Activated CD4-positive, alpha-beta T cell treated with anti-CD3 and anti-CD28 coated beads, Interleukin-2, amount 10 ng/mL, durations not matched to agents 7 days and 5 days (primary cell): ENCODE results near the gene PTPRJ. TPM values are rescaled to one million over a fixed set of nuclear protein-coding genes. Genes with fewer than 3 reads are reported as not detected.

Experiments
- CTCF ChIA-PET: fragments of 350-600 bp; sonication (Branson Sonifier 250); formaldehyde crosslinking; loops from one replicate; lab custom pipeline; 2021; ENCODE audit warnings: antibody characterized with exemption; lab: Charles Lee
- POLR2A ChIA-PET: fragments of 350-600 bp; sonication (Branson Sonifier 250); formaldehyde crosslinking; loops from one replicate; lab custom pipeline; 2021; ENCODE audit warnings: antibody characterized with exemption; lab: Charles Lee
- DNase-seq: peaks from one replicate; pipeline ENCODE4 v3.0.0-alpha.2; 2020
- H3K27ac Mint-ChIP-seq: one replicate; pipeline ENCODE4 v1.8.0; 2021; ENCODE audit warnings: mild to moderate bottlenecking, moderate library complexity, mixed read lengths
- H3K27me3 Mint-ChIP-seq: one replicate; pipeline ENCODE4 v1.8.0; 2021; ENCODE audit warnings: mixed read lengths
- H3K36me3 Mint-ChIP-seq: one replicate; pipeline ENCODE4 v1.8.0; 2021; ENCODE audit warnings: low read depth, mixed read lengths
- H3K4me1 Mint-ChIP-seq: one replicate; pipeline ENCODE4 v1.8.0; 2021; ENCODE audit warnings: mixed read lengths
- H3K4me3 Mint-ChIP-seq: one replicate; pipeline ENCODE4 v1.8.0; 2021; ENCODE audit warnings: mild to moderate bottlenecking, moderate library complexity, mixed read lengths
- H3K9me3 Mint-ChIP-seq: one replicate; pipeline ENCODE4 v1.8.0; 2021; ENCODE audit warnings: mixed read lengths
- total RNA-seq, 2 experiments: library from RNA; stranded (reverse); gene quantifications; one replicate each; pipeline ENCODE4 v1.2.3, GENCODE V29; 2021

Gene PTPRJ
- total RNA-seq, 2 experiments from 2014 or later: 75.2 to 81.3 TPM

DNA sequence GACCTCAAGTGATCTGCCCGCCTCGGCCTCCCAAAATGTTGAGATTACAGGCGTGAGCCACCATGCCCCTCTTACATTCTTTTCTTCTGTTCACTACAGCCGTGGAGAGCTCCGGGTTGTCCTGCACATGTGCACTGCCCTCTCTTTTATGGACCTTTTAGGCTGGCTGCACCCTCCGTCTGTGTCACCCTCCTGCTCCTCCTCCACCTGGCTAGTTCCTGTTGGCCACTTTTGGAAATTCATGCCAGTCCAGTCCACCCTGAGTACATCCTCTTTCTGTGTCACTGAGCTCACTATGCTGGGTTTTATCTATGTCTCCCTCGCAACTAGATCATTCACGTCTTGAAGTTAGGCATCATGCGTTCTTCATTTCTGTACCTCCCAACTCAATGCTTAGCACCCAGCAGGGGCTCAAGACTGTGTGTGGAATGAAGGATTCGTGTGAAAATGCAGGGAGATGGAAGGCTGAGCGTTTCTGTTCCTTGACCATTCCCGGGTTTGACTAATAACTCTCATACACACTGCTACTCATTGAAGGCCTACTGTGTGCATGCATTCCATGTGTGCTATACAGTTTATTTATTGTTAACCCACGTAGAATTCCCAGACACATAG is 60.6 kb downstream of the PTPRJ start:
- H3K27me3 Mint-ChIP-seq: no peaks in the 10 kb centered on the region
- H3K4me1 Mint-ChIP-seq: peaks cover 80% of the 10 kb centered on the region
- H3K4me3 Mint-ChIP-seq: no peak overlapping the region
- ChIA-PET POLR2A (no interaction called here), CTCF (interaction anchor here (0.6 to 1.5 kb wide), 3 partner anchors 11 to 58 kb away, joined by 3 to 4 read pairs (median 3); no protein-coding TSS in a partner anchor)
- H3K27ac Mint-ChIP-seq: peak overlapping the region; percentile 25
- peaks cover 2% of the 10 kb centered on the region for H3K9me3 Mint-ChIP-seq
- peaks cover 58% of the 10 kb centered on the region for H3K36me3 Mint-ChIP-seq
- DNase-seq: no peak

DNA sequence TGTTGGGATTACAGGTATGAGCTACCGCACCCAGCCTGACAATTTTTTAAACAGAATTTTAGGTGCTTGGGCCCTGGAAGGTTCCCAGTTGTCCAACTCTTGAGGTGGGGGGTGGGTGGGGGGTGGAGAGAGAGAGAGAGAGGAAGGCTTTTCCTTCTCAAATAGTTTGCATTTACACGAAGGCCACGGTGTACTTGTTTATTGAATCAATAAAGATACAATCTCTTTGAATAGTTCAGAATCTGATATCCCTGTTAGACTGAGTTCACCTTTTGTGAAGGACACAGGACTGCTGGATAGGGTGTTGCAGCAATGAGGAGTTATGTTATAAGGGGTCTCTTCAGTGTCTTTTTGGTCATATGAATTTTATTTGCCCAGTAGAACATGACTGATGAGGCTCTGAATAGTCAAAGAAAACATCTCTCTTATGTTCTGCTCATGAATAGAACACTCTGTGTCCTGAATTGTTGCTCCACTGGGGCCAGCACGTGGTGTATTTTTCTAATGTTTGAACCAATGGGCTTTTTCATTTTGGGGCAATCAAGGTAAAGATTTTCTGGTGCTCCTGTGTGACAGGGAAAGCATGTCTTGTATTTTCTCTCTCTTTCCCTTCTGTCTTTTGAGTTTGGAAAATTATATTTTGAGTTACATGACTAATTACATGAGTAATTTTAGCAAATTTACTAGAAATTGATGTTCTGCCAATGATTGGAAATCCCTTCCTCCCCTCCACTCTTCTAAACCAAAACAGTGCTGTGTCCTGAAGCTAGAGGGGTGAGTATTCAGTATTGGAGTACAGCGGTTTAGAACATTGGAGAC is 61.7 kb downstream of the PTPRJ start:
- H3K9me3 Mint-ChIP-seq: peaks cover 2% of the 10 kb centered on the region
- H3K27me3 Mint-ChIP-seq: no peaks in the 10 kb centered on the region
- H3K4me3 Mint-ChIP-seq: no peak overlapping the region
- peaks cover 75% of the 10 kb centered on the region for H3K4me1 Mint-ChIP-seq
- H3K27ac Mint-ChIP-seq: peak overlapping the region; percentile 73
- CTCF ChIA-PET: interaction anchor here (1.2 to 2.7 kb wide), 5 partner anchors 9 to 17 kb away, joined by 3 to 11 read pairs (median 7); no protein-coding TSS in a partner anchor
- peaks cover 53% of the 10 kb centered on the region for H3K36me3 Mint-ChIP-seq
- POLR2A ChIA-PET: no interaction called here
- no peak for DNase-seq

DNA sequence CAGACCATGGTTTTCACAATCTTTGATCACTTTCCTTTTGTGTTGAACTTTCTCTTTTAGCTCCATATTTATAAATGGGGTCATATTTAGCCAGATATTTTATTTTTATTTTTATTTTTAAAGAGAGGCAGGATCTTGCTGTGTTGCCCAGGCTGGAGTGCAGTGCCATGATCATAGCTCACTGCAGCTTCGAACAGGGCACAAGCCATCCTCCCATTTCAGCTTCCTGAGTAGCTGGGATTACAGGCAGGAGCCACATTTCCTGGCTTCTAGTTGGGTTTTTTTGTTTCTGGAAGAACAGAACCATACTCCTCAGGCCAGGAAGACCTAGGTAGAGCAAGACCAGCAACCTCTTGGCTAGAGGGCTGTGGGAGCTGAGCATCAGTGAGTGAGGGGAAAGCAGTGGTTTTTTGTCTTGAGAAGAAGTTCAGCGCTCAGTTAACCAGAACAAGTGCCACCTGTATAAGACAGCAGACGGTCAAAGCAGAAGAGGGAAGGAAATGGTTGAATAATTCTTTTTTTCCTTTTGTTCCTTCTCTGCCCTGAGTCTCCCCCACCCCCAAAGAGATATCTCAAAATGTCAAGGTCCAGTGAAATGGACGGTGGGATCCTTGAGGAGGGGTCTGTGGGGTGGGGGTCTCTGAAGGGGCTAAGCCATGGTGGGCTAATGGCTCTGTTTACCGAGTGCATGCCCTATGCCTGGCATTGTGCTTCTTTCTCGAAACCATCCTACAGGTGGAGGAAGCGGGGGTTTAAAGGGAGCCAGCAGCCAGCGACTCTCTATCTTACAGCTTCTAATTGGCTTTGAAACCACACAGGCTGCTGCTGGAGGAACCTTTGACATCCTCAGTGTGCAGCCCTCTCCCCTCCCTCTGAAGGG is 63.0 kb downstream of the PTPRJ start:
- ChIA-PET POLR2A (interaction anchor here (0.6 kb wide), 1 partner anchor 178 kb away, joined by 3 read pairs; no protein-coding TSS in a partner anchor), CTCF (interaction anchor here (0.6 to 2.7 kb wide), 8 partner anchors 8 to 19 kb away, joined by 3 to 11 read pairs (median 4); no protein-coding TSS in a partner anchor)
- Mint-ChIP-seq H3K27ac (peak overlapping the region; percentile 79), H3K36me3 (peaks cover 48% of the 10 kb centered on the region), H3K4me1 (peaks cover 75% of the 10 kb centered on the region), H3K4me3 (peak overlapping the region; percentile 23), H3K9me3 (peaks cover 2% of the 10 kb centered on the region), H3K27me3 (no peaks in the 10 kb centered on the region)
- peak; percentile 59 for DNase-seq

DNA sequence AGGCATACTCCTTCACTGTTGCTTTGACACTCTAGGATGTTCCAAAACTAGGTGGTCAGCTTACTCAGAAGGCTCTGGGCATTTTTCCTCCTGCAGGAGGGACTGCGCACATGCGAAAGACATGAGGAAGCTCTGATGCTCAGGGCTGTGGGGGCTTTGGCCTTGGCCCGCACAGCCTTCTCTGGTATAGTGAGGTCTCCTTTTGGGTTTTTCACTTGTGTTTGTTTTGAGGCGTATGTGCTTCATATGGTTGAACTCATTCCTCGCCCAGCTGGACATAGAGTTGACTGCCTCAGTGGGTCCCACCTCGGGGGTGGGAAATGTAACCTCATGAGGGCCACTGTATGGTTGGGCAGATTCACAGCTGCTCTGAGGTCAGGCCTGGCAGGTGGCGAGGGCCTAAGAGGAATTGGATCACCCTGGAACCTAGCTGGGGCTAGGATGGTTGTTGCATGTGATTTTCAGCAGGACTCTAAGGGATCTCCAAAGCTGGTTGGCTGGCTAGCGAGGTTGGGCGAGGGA is 63.7 kb downstream of the PTPRJ start:
- H3K27me3 Mint-ChIP-seq: no peaks in the 10 kb centered on the region
- H3K4me1 Mint-ChIP-seq: peaks cover 79% of the 10 kb centered on the region
- H3K27ac Mint-ChIP-seq: peak overlapping the region; percentile 79
- ChIA-PET CTCF (interaction anchor here (0.5 to 2.7 kb wide), 8 partner anchors 11 to 78 kb away, joined by 3 to 11 read pairs (median 4); no protein-coding TSS in a partner anchor), POLR2A (interaction anchor here (0.6 kb wide), 1 partner anchor 179 kb away, joined by 3 read pairs; no protein-coding TSS in a partner anchor)
- H3K36me3 Mint-ChIP-seq: peaks cover 52% of the 10 kb centered on the region
- peak overlapping the region; percentile 23 for H3K4me3 Mint-ChIP-seq
- DNase-seq: no peak
- H3K9me3 Mint-ChIP-seq: peaks cover 2% of the 10 kb centered on the region

GRCh38 chr11:48044577-48044976 is 64.2 kb downstream of the PTPRJ start:
- Mint-ChIP-seq H3K27me3 (no peaks in the 10 kb centered on the region), H3K4me1 (peaks cover 79% of the 10 kb centered on the region)

GRCh38 chr11:48045536-48045935 is 65.2 kb downstream of the PTPRJ start:
- no peak for DNase-seq
- Mint-ChIP-seq H3K4me1 (peaks cover 81% of the 10 kb centered on the region), H3K36me3 (peaks cover 52% of the 10 kb centered on the region), H3K27me3 (no peaks in the 10 kb centered on the region), H3K9me3 (peaks cover 2% of the 10 kb centered on the region), H3K4me3 (no peak overlapping the region), H3K27ac (no peak overlapping the region)
- POLR2A ChIA-PET: no interaction called here
- CTCF ChIA-PET: interaction anchor here (0.6 to 2.5 kb wide), 3 partner anchors 9 to 229 kb away, joined by 3 to 7 read pairs (median 6); no protein-coding TSS in a partner anchor

More at GRCh38 chr11:48044577-48044976, 64.2 kb downstream of the PTPRJ start:
- H3K4me3 Mint-ChIP-seq: no peak overlapping the region
- peaks cover 51% of the 10 kb centered on the region for H3K36me3 Mint-ChIP-seq
- POLR2A ChIA-PET: no interaction called here
- H3K9me3 Mint-ChIP-seq: peaks cover 2% of the 10 kb centered on the region
- DNase-seq: no peak
- CTCF ChIA-PET: interaction anchor here (0.5 to 2.7 kb wide), 6 partner anchors 11 to 1568 kb away, joined by 3 to 11 read pairs (median 5); no protein-coding TSS in a partner anchor
- peak overlapping the region; percentile 79 for H3K27ac Mint-ChIP-seq

DNA sequence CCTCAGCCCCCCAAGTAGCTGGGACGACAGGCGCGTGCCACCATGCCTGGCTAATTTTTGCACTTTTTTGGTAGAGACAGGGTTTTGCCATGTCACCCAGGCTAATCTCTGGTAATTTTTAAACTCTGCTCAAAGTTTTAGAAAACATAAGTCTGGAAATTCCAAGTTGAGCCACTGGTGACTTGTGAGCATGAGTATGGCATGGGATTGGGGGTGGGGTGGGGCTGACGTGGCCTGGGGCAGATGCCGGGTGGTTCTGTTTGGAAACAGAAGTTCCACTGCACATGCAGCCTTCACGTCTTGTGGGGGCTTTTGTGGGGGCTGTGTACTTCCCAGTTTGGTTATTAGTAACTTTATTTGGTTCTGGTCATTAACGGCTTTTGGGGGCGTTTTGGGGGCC is 67.3 kb downstream of the PTPRJ start:
- H3K27me3 Mint-ChIP-seq: no peaks in the 10 kb centered on the region
- DNase-seq: no peak
- H3K4me3 Mint-ChIP-seq: no peak overlapping the region
- H3K36me3 Mint-ChIP-seq: peaks cover 51% of the 10 kb centered on the region
- CTCF ChIA-PET: interaction anchor here (1.1 to 2.5 kb wide), 4 partner anchors 11 to 113 kb away, joined by 3 to 8 read pairs (median 6); no protein-coding TSS in a partner anchor
- POLR2A ChIA-PET: no interaction called here
- peaks cover 2% of the 10 kb centered on the region for H3K9me3 Mint-ChIP-seq
- peaks cover 87% of the 10 kb centered on the region for H3K4me1 Mint-ChIP-seq
- H3K27ac Mint-ChIP-seq: no peak overlapping the region

DNA sequence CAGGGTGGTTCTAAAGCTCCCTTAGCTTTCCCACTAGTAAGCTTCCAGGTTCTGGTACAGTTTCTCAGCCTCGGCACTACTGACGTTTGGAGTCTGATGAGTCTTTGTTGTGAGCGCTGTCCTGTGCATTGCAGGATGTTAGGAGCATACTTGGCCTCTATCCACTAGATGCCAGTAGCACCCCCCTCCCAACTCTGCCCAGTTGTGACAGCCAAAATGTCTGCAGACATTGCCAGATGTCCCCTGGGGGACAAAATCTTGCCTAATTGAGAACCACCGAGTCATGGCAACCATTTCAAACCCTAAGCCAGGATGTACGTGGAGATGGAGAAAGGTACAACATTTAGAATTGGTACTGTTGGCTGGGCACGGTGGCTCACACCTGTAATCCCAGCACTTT is 68.7 kb downstream of the PTPRJ start:
- H3K27me3 Mint-ChIP-seq: no peaks in the 10 kb centered on the region
- POLR2A ChIA-PET: no interaction called here
- DNase-seq: no peak
- H3K36me3 Mint-ChIP-seq: peaks cover 54% of the 10 kb centered on the region
- H3K4me1 Mint-ChIP-seq: peaks cover 81% of the 10 kb centered on the region
- H3K4me3 Mint-ChIP-seq: no peak overlapping the region
- peaks cover 2% of the 10 kb centered on the region for H3K9me3 Mint-ChIP-seq
- CTCF ChIA-PET: interaction anchor here (0.6 to 2.4 kb wide), 3 partner anchors 12 to 115 kb away, joined by 3 to 8 read pairs (median 3); no protein-coding TSS in a partner anchor
- peak overlapping the region; percentile 81 for H3K27ac Mint-ChIP-seq

GRCh38 chr11:48050304-48050703 is 69.9 kb downstream of the PTPRJ start:
- Mint-ChIP-seq H3K27me3 (no peaks in the 10 kb centered on the region), H3K27ac (peak overlapping the region; percentile 41), H3K36me3 (peaks cover 51% of the 10 kb centered on the region), H3K4me1 (peaks cover 79% of the 10 kb centered on the region), H3K4me3 (no peak overlapping the region), H3K9me3 (no peaks in the 10 kb centered on the region)
- no peak for DNase-seq
- CTCF ChIA-PET: interaction anchor here (0.7 kb wide), 1 partner anchor 59 kb away, joined by 3 read pairs; no protein-coding TSS in a partner anchor
- POLR2A ChIA-PET: no interaction called here

DNA sequence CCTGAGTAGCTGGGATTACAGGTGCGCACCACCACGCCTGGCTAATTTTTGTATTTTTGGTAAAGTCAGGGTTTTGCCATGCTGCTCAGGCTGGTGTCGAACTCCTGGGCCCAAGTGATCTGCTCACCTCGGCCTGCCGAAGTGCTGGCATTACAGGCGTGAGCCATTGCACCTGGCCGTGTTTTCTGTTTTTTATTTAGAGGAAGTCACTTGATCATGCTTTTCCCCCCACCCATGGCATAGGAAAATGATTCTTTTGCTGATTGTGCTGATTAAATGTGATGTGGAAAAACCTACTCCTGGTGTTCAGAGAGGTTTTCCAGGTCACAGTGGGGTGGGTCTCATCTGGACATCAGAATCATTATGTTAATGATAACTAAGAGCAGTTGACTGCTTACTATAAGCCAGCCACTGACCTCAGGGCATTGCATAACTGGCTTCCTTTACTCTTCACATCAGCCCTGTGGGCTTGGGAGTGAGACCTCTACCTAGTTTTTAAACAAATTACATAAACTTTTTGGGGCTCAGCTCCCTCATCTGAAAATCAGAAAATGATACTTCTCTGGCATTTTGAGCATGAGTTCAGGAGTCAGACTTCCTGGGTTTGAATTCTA is 71.0 kb downstream of the PTPRJ start:
- no peak for DNase-seq
- ChIA-PET CTCF (interaction anchor here (1.1 to 1.9 kb wide), 6 partner anchors 9 to 117 kb away, joined by 3 to 7 read pairs (median 4); no protein-coding TSS in a partner anchor), POLR2A (no interaction called here)
- H3K36me3 Mint-ChIP-seq: peaks cover 44% of the 10 kb centered on the region
- H3K9me3 Mint-ChIP-seq: no peaks in the 10 kb centered on the region
- peak overlapping the region; percentile 68 for H3K27ac Mint-ChIP-seq
- H3K4me3 Mint-ChIP-seq: no peak overlapping the region
- peaks cover 77% of the 10 kb centered on the region for H3K4me1 Mint-ChIP-seq
- no peaks in the 10 kb centered on the region for H3K27me3 Mint-ChIP-seq
